Fibroblast of the aortic adventitia (primary cell): ENCODE data around the gene FSTL5. TPM values are rescaled to one million over a fixed set of nuclear protein-coding genes. Genes with fewer than 3 reads are reported as not detected.

Source experiments
- DNase-seq: peaks from one replicate; pipeline ENCODE4 v3.0.0-alpha.2; 2010; ENCODE audit warnings: low read depth
- H3K4me3 ChIP-seq: 2 replicates; pipeline ENCODE4 v1.5.1; 2011; ENCODE audit warnings: low read depth, mild to moderate bottlenecking, control low read depth, low read length, moderate library complexity
- CTCF ChIP-seq: IDR thresholded peaks from 2 replicates; pipeline ENCODE4 v1.5.1; 2011; ENCODE audit warnings: mild to moderate bottlenecking, low read length, control low read depth, inconsistent platforms; ENCODE audit not compliant: insufficient read depth
- total RNA-seq: library from RNA; depleted of rRNA; stranded (reverse); fragments of >200 nt; gene quantifications from 2 replicates; pipeline ENCODE4 v1.2.3, GENCODE V29; 2012; ENCODE audit warnings: low replicate concordance

Gene FSTL5
- total RNA-seq, 1 donor = under 0.01 TPM

GRCh38 chr4:162038112-162038511 is 125.7 kb downstream of the FSTL5 start:
- H3K4me3 ChIP-seq = no peak overlapping the region
- no peak for DNase-seq
- no peak for TF ChIP-seq CTCF

- no peak for DNase-seq
- TF ChIP-seq CTCF = no peak
- H3K4me3 ChIP-seq = no peak overlapping the region
These were observed 145.9 kb downstream of the FSTL5 start for GRCh38 chr4:162017863-162018262.

DNA sequence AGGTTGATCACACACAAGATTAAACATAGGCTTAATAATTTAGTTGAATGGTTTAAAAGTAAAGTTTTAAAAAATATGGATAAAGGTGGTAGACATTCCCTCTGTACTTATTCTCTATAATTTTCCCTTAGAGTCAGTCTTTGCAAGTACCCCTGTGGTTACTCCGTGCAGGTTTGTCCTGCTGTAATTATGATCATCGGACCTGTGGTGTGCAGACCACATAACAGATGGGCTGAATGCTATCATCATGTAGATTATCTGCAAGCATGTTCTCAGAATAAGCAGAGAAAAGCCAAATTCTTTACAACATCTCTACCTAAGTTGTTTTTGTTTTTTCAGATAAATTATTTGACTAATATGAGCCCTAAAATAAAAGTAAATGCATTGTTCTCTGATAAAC is 146.8 kb downstream of the FSTL5 start:
- no peak overlapping the region for H3K4me3 ChIP-seq
- DNase-seq = no peak
- TF ChIP-seq CTCF = no peak

- no peak for TF ChIP-seq CTCF
- DNase-seq = no peak
These were observed 147.6 kb downstream of the FSTL5 start for GRCh38 chr4:162016219-162016618.

DNA sequence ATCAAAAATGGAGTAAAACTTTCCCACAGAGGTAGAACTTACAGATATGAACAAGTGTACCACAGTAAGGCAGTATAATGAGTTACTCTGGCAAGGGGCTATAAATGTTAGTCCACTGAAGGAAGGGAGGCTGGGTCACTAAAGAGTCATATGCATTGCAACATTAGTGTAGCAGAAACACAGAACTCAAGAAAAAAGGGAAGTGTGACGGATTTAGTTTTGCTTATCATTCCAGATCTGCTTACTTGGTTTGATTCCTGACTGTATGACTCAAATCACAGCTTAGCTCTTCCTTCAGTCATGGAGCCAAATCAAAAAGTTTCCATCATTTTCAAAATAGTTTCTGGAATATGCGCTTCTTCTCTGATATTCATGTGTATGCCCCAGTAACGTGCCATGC is 148.7 kb downstream of the FSTL5 start:
- H3K4me3 ChIP-seq = no peak overlapping the region
- TF ChIP-seq CTCF = no peak
- no peak for DNase-seq

More at GRCh38 chr4:162016219-162016618, 147.6 kb downstream of the FSTL5 start:
- H3K4me3 ChIP-seq = no peak overlapping the region

- DNase-seq = no peak
- H3K4me3 ChIP-seq = no peak overlapping the region
- no peak for TF ChIP-seq CTCF
These were observed 152.7 kb downstream of the FSTL5 start for GRCh38 chr4:162011089-162011488.

DNA sequence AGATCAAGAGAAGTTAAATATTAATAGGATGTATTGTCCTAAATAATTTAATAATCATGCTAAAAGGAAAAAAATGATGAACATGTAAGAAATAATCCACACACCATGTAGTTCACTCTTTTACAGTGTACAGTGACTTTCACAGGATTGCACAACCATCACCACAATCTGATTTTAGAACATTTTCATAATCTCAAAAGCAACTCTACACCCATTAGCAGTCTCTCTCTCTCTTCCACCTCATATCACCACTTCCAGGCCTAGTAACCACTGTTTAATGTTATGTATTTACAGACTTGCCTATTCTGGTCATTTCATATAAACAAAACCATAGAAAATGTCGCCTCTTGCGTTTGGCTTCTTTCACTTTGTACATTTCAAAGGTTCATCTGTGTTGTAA is 153.4 kb downstream of the FSTL5 start:
- TF ChIP-seq CTCF = no peak
- H3K4me3 ChIP-seq = no peak overlapping the region
- DNase-seq = no peak
